Hematopoietic multipotent progenitor cell treated with erythropoietin and hydrocortisone succinate and interleukin-3 and kit ligand, for 8 days (in vitro differentiated cells): Measurements from ENCODE around the gene GALT.

Source experiments
- DNase-seq: peaks from one replicate; pipeline ENCODE4 v3.0.0-alpha.2; 2015

Gene GALT

GRCh38 chr9:34686231-34686630 is 39.8 kb downstream of the GALT start:
- no peak for DNase-seq

GRCh38 chr9:34686732-34687131 is 40.3 kb downstream of the GALT start:
- DNase-seq: no peak

GRCh38 chr9:34687276-34688030 is 41.0 kb downstream of the GALT start:
- no peak for DNase-seq

GRCh38 chr9:34688329-34689115 is 42.0 kb downstream of the GALT start:
- DNase-seq: no peak

GRCh38 chr9:34689116-34689470 is 42.6 kb downstream of the GALT start:
- DNase-seq: no peak

GRCh38 chr9:34689512-34689911 is 43.0 kb downstream of the GALT start:
- DNase-seq: no peak

- DNase-seq: no peak
These were observed 44.8 kb downstream of the GALT start, which contains the start of gene CCL19 for GRCh38 chr9:34690983-34691935. CCL19 (minus strand) TSS chr9:34691276; CDS start chr9:34691139, 137 bp downstream.

GRCh38 chr9:34691936-34692315 is 45.5 kb downstream of the GALT start:
- DNase-seq: no peak

- DNase-seq: no peak
These were observed 47.1 kb downstream of the GALT start for GRCh38 chr9:34693560-34693959.

- DNase-seq: no peak
These were observed 48.3 kb downstream of the GALT start for GRCh38 chr9:34694811-34695210.
